ENCODE results near the gene PLP2.

PLP2 gene

GRCh38 chrX:49209434-49210251 is 37.9 kb downstream of the PLP2 start:
- no peak for DNase-seq (ENCODE audit: low read depth)

GRCh38 chrX:49210406-49210805 is 38.7 kb downstream of the PLP2 start:
- DNase-seq (ENCODE audit: low read depth) = no peak

- DNase-seq (ENCODE audit: low read depth) = no peak
Measured at GRCh38 chrX:49211074-49211473, 39.4 kb downstream of the PLP2 start.

GRCh38 chrX:49212209-49212608 is 40.5 kb downstream of the PLP2 start:
- DNase-seq (ENCODE audit: low read depth) = no peak

- no peak for DNase-seq (ENCODE audit: low read depth)
Measured at GRCh38 chrX:49212861-49213260, 41.2 kb downstream of the PLP2 start.

- no peak for DNase-seq (ENCODE audit: low read depth)
Measured at GRCh38 chrX:49214416-49214815, 42.7 kb downstream of the PLP2 start.

GRCh38 chrX:49214996-49215526 is 43.4 kb downstream of the PLP2 start:
- DNase-seq (ENCODE audit: low read depth) = no peak

- DNase-seq (ENCODE audit: low read depth) = no peak
Measured at GRCh38 chrX:49220100-49220499, 48.4 kb downstream of the PLP2 start.

GRCh38 chrX:49221868-49222267 is 50.2 kb downstream of the PLP2 start:
- no peak for DNase-seq (ENCODE audit: low read depth)
